Upper lobe of left lung (tissue), 6 donors: ENCODE data around the gene PLEKHG3. TPM values are rescaled to one million over a fixed set of nuclear protein-coding genes. Genes with fewer than 3 reads are reported as not detected.

Experiments used
- ATAC-seq, 2 donors: fragments of 200-7000 bp; cut with Tn5 transposase; one replicate each; pipeline ENCODE4 v1.9.1; 2022; ENCODE audit warnings: mild to moderate bottlenecking in 2 of 2, moderate library complexity in 2 of 2; ENCODE audit not compliant: low FRiP score in 2 of 2
- DNase-seq, 2 donors: peaks; one replicate each; pipeline ENCODE4 v3.0.0-alpha.2; 2019 to 2020
- H3K27ac ChIP-seq, 4 donors: fragments of 200-600 bp; sonication (generic); one replicate each; pipeline ENCODE4 v1.5.1; 2016 to 2019
- H3K27me3 ChIP-seq, 4 donors: fragments of 200-600 bp; sonication (generic); one replicate each; pipeline ENCODE4 v1.5.1; 2017 to 2019
- H3K36me3 ChIP-seq, 4 donors: fragments of 200-600 bp; sonication (generic); one replicate each; pipeline ENCODE4 v1.5.1; 2016 to 2019
- H3K4me1 ChIP-seq, 4 donors: fragments of 200-600 bp; sonication (generic); one replicate each; pipeline ENCODE4 v1.5.1; 2018 to 2019
- H3K4me3 ChIP-seq, 4 donors: fragments of 200-600 bp; sonication (generic); one replicate each; pipeline ENCODE4 v1.5.1; 2017 to 2019; ENCODE audit warnings: mild to moderate bottlenecking in 2 of 4, moderate library complexity in 1 of 4
- H3K9me3 ChIP-seq, 4 donors: fragments of 200-600 bp; sonication (generic); one replicate each; pipeline ENCODE4 v1.5.1; 2018 to 2019
- EP300 ChIP-seq, 4 donors: sonication (generic); formaldehyde crosslinking; IDR thresholded peaks; one replicate each; pipeline ENCODE4 v1.5.1; 2017; ENCODE audit warnings: antibody characterized with exemption in 4 of 4, control low read depth in 2 of 4
- POLR2A ChIP-seq, 4 donors: fragments of 450-650 bp; IDR thresholded peaks; one replicate each; pipeline ENCODE4 v1.5.1; 2016 to 2017; ENCODE audit warnings: antibody characterized with exemption in 4 of 4, mild to moderate bottlenecking in 2 of 4
- POLR2AphosphoS5 ChIP-seq, 2 donors: sonication (generic); formaldehyde crosslinking; IDR thresholded peaks; one replicate each; pipeline ENCODE4 v1.5.1; 2017; ENCODE audit warnings: antibody characterized with exemption in 2 of 2
- WGBS, 2 donors: methylation state at CpG; one replicate each; pipeline ENCODE4 v1.1.5; 2017 to 2018; 5-methylcytosine and 5-hydroxymethylcytosine counted together
- total RNA-seq, 6 donors: library from RNA; depleted of rRNA in 4 of 6; stranded (reverse); fragments of >200 nt in 4 of 6; gene quantifications; one replicate each; pipeline versions ENCODE4 v1.1.0 to v1.2.1, GENCODE V29; 2016 to 2021
- TF ChIP-seq, protein P1 (sequence below), 6 experiments: fragments of 450-650 bp in 4 of 6; fragments of 200-600 bp in 2 of 6; sonication (generic) in 2 of 6; IDR thresholded peaks; one replicate each; pipeline ENCODE4 v1.5.1; 2016 to 2019; ENCODE audit warnings: antibody characterized with exemption in 6 of 6
- donor health status: DM: no; HTN: no; CAD: no; lungs with moderate emphysema.
- donor health status: DM: no; HTN: yes; CAD: no; lungs with severe emphysema.

The PLEKHG3 gene
- total RNA-seq, 6 donors from 2014 or later: 12.8 to 49.2 (median 34.8) TPM

DNA sequence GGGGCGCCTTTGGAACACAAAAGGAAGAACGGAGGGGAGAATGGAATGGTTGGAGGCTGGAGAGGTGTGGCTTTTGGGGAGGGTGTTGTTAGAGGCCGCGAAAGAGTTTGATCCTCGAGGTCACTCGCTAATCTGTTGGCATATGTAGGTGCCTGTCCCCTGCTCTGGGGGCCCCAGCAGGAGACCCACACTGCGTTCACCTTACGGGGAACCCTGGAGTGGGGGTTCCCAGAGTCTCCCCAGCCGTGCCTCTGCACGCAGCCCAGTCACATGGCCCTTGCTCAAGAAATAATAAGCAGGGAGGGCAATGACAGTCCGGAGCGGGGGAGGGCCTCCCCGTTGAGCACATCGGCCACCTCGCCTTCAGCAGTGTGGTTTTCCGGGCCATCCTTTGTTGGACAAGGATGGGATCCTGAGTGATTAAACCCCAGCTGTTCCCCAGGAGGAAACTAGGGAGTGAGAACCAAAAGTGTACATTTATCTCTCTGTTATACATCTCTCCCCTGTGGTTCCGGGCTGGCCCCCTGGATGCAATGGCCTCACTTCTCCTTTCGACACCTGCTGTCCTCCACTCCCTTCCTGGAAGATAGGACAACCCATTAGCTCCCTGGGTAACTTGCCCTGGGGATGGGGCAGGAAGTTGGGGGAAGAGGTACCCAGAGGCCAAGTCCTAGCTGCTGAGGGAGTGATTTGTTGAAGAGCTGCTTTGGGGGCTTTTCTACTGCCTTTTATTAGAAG lies 1.3 kb downstream of the PLEKHG3 start:
- ATAC-seq (peak in 1 of 2 donors; percentile 13), DNase-seq (peak; percentile 30 to 54)
- Histone ChIP-seq H3K27ac (peak overlapping the region; percentile 77 to 91 (median 84)), H3K4me1 (peaks cover 35 to 76% (median 54%) of the 10 kb centered on the region in 4 donors), H3K36me3 (no peaks in the 10 kb centered on the region), H3K9me3 (no peaks in the 10 kb centered on the region), H3K27me3 (no peaks in the 10 kb centered on the region), H3K4me3 (peak overlapping the region; percentile 57 to 90 (median 76))
- 25 to 31% methylated on average over 12 to 18 of the region's 18 CpGs for WGBS, 2 donors
- peak in 2 of 4 donors; percentile 0 to 15 for TF ChIP-seq POLR2A (IDR thresholded peaks at IDR 0.05)
- no peak for TF ChIP-seq EP300 (IDR thresholded peaks at IDR 0.05)
- TF ChIP-seq, protein P1, sequence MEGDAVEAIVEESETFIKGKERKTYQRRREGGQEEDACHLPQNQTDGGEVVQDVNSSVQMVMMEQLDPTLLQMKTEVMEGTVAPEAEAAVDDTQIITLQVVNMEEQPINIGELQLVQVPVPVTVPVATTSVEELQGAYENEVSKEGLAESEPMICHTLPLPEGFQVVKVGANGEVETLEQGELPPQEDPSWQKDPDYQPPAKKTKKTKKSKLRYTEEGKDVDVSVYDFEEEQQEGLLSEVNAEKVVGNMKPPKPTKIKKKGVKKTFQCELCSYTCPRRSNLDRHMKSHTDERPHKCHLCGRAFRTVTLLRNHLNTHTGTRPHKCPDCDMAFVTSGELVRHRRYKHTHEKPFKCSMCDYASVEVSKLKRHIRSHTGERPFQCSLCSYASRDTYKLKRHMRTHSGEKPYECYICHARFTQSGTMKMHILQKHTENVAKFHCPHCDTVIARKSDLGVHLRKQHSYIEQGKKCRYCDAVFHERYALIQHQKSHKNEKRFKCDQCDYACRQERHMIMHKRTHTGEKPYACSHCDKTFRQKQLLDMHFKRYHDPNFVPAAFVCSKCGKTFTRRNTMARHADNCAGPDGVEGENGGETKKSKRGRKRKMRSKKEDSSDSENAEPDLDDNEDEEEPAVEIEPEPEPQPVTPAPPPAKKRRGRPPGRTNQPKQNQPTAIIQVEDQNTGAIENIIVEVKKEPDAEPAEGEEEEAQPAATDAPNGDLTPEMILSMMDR (IDR thresholded peaks at IDR 0.05): no peak
- peak in 1 of 2 donors; percentile 11 for TF ChIP-seq POLR2AphosphoS5 (IDR thresholded peaks at IDR 0.05)

GRCh38 chr14:64706119-64706592 lies 1.9 kb downstream of the PLEKHG3 start:
- DNase-seq (no peak), ATAC-seq (no peak)
- Histone ChIP-seq H3K9me3 (no peaks in the 10 kb centered on the region), H3K27me3 (no peaks in the 10 kb centered on the region), H3K27ac (peak overlapping the region; percentile 77 to 91 (median 84)), H3K4me1 (peaks cover 35 to 82% (median 55%) of the 10 kb centered on the region in 4 donors), H3K36me3 (no peaks in the 10 kb centered on the region), H3K4me3 (peak overlapping the region in 2 of 4 donors; percentile 85 to 90)
- TF ChIP-seq POLR2A (IDR thresholded peaks at IDR 0.05) (no peak), POLR2AphosphoS5 (IDR thresholded peaks at IDR 0.05) (no peak), EP300 (IDR thresholded peaks at IDR 0.05) (no peak)
- TF ChIP-seq, protein P1 (IDR thresholded peaks at IDR 0.05): no peak
- WGBS, 2 donors: 60 to 68% methylated on average over 4 of the region's 4 CpGs

DNA sequence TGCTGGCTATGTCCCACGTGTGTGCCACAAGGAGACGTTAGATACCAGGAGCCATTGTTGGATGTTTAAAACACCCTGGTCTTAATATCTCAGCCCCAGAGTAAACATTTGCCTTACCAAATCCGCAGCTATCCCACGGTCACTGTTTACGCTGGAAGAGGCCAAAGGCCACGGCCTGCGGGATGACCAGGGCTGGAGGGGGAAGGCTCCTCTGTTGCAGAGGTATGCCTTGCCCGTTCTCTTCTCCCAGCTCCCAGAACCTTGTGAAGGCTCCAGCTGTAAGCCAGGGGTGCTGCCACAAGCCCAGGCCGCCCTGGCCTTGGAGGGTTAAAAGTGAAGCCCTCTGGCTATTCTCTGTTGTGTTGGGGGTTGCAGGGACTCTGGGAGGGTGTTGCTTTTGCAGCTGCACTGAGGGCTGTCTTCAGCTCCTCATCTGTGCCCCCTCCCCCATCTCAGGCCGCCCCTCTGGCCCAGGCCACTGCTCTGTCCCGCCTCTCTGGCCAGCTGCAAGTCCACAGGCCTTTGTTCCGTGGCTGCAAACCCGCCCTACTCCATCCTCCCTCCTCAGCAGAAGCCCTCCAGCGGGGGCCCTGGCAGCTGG lies 2.5 kb downstream of the PLEKHG3 start:
- no peaks in the 10 kb centered on the region for H3K9me3 ChIP-seq
- TF ChIP-seq POLR2A (IDR thresholded peaks at IDR 0.05) (no peak), EP300 (IDR thresholded peaks at IDR 0.05) (no peak), POLR2AphosphoS5 (IDR thresholded peaks at IDR 0.05) (no peak)
- TF ChIP-seq, protein P1 (IDR thresholded peaks at IDR 0.05): no peak
- no peaks in the 10 kb centered on the region for H3K36me3 ChIP-seq
- H3K27ac ChIP-seq: peak overlapping the region; percentile 77 to 91 (median 84)
- DNase-seq: peak in 1 of 2 donors; percentile 49
- peaks cover 35 to 82% (median 55%) of the 10 kb centered on the region in 4 donors for H3K4me1 ChIP-seq
- 66 to 72% methylated on average over 14 of the region's 14 CpGs for WGBS, 2 donors
- peak overlapping the region in 2 of 4 donors; percentile 7 to 85 for H3K4me3 ChIP-seq
- no peak for ATAC-seq
- H3K27me3 ChIP-seq: no peaks in the 10 kb centered on the region

- no peaks in the 10 kb centered on the region for H3K27me3 ChIP-seq
- WGBS, 2 donors: 63 to 75% methylated on average over 7 of the region's 7 CpGs
- H3K9me3 ChIP-seq: no peaks in the 10 kb centered on the region
- ATAC-seq (no peak), DNase-seq (peak in 1 of 2 donors; percentile 25)
- H3K27ac ChIP-seq: peak overlapping the region in 3 of 4 donors; percentile 63 to 91 (median 85)
- no peaks in the 10 kb centered on the region for H3K36me3 ChIP-seq
- TF ChIP-seq, protein P1 (IDR thresholded peaks at IDR 0.05): no peak
- TF ChIP-seq EP300 (IDR thresholded peaks at IDR 0.05): no peak
- TF ChIP-seq POLR2AphosphoS5 (IDR thresholded peaks at IDR 0.05): no peak
- TF ChIP-seq POLR2A (IDR thresholded peaks at IDR 0.05): no peak
- H3K4me3 ChIP-seq: no peak overlapping the region
- peaks cover 35 to 79% (median 51%) of the 10 kb centered on the region in 4 donors for H3K4me1 ChIP-seq
Measured at GRCh38 chr14:64707661-64708060, 3.4 kb downstream of the PLEKHG3 start.
